Measurements from ENCODE around the gene RHNO1. TPM values are rescaled to one million over a fixed set of nuclear protein-coding genes. Genes with fewer than 3 reads are reported as not detected.

The RHNO1 gene
- total RNA-seq, 1 experiment from 2014 or later, result 60.9 TPM

DNA sequence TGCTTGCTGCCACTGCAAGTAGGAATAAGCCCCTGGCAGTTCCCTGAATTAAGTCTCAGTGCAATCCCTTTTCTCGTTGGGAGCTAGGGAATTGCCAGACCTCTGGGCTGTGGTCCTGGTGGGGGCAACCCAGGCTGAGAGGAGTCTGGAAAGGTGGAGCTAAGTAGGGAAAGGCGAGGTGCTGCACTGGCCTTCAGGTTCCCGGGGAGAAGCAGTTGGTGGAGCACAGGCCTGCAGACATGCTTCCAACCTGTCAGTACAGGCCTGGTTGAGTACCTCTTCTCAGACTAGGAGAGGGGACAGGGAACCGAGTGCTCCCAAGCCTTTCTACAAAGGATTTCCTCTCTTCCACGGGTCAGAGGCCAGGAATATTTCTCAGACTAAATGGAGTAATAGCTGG lies 43.7 kb upstream of the RHNO1 start:
- no peak for DNase-seq (ENCODE audit: unreplicated experiment)
- CTCF ChIA-PET, result interaction anchor here (0.9 to 1.7 kb wide), 2 partner anchors 12 to 21 kb away, joined by 3 to 4 read pairs; no protein-coding TSS in a partner anchor
- peaks cover 25% of the 10 kb centered on the region for H3K36me3 Mint-ChIP-seq (ENCODE audit: insufficient read depth, unreplicated experiment)
- POLR2A ChIA-PET, result interaction anchor here (1.0 kb wide), 1 partner anchor 19 kb away, joined by 5 read pairs; no protein-coding TSS in a partner anchor
- H3K4me1 Mint-ChIP-seq (ENCODE audit: insufficient read depth, unreplicated experiment), result no peaks in the 10 kb centered on the region
- H3K4me3 Mint-ChIP-seq (ENCODE audit: unreplicated experiment), result no peak overlapping the region
- no TSS peak for BruUV-seq (replicated peaks)
- H3K9me3 Mint-ChIP-seq (ENCODE audit: unreplicated experiment), result no peaks in the 10 kb centered on the region
- intact Hi-C loops (cut with micrococcal nuclease), result no loop called here
- no peak overlapping the region for H3K27ac Mint-ChIP-seq (ENCODE audit: low read depth, unreplicated experiment)
- TF ChIP-seq, protein P1, sequence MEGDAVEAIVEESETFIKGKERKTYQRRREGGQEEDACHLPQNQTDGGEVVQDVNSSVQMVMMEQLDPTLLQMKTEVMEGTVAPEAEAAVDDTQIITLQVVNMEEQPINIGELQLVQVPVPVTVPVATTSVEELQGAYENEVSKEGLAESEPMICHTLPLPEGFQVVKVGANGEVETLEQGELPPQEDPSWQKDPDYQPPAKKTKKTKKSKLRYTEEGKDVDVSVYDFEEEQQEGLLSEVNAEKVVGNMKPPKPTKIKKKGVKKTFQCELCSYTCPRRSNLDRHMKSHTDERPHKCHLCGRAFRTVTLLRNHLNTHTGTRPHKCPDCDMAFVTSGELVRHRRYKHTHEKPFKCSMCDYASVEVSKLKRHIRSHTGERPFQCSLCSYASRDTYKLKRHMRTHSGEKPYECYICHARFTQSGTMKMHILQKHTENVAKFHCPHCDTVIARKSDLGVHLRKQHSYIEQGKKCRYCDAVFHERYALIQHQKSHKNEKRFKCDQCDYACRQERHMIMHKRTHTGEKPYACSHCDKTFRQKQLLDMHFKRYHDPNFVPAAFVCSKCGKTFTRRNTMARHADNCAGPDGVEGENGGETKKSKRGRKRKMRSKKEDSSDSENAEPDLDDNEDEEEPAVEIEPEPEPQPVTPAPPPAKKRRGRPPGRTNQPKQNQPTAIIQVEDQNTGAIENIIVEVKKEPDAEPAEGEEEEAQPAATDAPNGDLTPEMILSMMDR (IDR thresholded peaks at IDR 0.05; ENCODE audit: unreplicated experiment), result no peak
- no peaks in the 10 kb centered on the region for H3K27me3 Mint-ChIP-seq (ENCODE audit: insufficient read depth, unreplicated experiment)

DNA sequence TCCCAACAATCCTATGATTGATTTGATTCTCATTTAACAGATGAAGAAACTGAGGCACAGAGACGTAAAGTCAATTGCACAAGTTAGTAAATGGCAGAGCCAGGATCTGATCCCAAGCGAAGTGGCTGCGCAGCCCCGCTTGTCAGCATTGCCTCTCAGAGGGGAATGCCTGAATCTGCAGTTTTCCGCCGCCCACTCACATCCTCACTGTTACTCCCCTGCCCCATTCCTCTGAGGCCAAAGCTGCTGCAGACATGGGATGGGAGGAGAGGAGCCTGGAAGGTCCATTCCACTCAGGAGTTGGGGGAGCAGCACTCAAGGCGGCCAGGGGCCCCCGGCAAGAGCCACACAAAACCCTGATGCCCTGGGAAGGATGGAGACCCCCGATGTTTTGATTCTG lies 43.2 kb upstream of the RHNO1 start:
- Mint-ChIP-seq H3K27ac (ENCODE audit: low read depth, unreplicated experiment) (no peak overlapping the region), H3K9me3 (ENCODE audit: unreplicated experiment) (no peaks in the 10 kb centered on the region), H3K36me3 (ENCODE audit: insufficient read depth, unreplicated experiment) (peaks cover 25% of the 10 kb centered on the region), H3K4me3 (ENCODE audit: unreplicated experiment) (no peak overlapping the region), H3K27me3 (ENCODE audit: insufficient read depth, unreplicated experiment) (no peaks in the 10 kb centered on the region), H3K4me1 (ENCODE audit: insufficient read depth, unreplicated experiment) (no peaks in the 10 kb centered on the region)
- no TSS peak for BruUV-seq (replicated peaks)
- no peak for DNase-seq (ENCODE audit: unreplicated experiment)
- ChIA-PET POLR2A (interaction anchor here (1.0 kb wide), 1 partner anchor 20 kb away, joined by 5 read pairs; no protein-coding TSS in a partner anchor), CTCF (interaction anchor here (0.8 to 1.7 kb wide), 3 partner anchors 11 to 20 kb away, joined by 3 to 4 read pairs (median 4); no protein-coding TSS in a partner anchor)
- intact Hi-C loops (cut with micrococcal nuclease), result no loop called here
- TF ChIP-seq, protein P1 (IDR thresholded peaks at IDR 0.05; ENCODE audit: unreplicated experiment), result no peak

GRCh38 chr12:2834581-2835491 lies 42.2 kb upstream of the RHNO1 start, which contains the start of gene NRIP2:
TSS of gene NRIP2 (minus strand) at chr12:2835035. CDS start at chr12:2834983, 52 bp downstream.
- Mint-ChIP-seq H3K4me1 (ENCODE audit: insufficient read depth, unreplicated experiment) (no peaks in the 10 kb centered on the region), H3K27ac (ENCODE audit: low read depth, unreplicated experiment) (no peak within 1 kb of the TSS), H3K4me3 (ENCODE audit: unreplicated experiment) (no peak within 1 kb of the TSS), H3K9me3 (ENCODE audit: unreplicated experiment) (no peaks in the 10 kb centered on the region), H3K27me3 (ENCODE audit: insufficient read depth, unreplicated experiment) (no peaks in the 10 kb centered on the region), H3K36me3 (ENCODE audit: insufficient read depth, unreplicated experiment) (peaks cover 20% of the 10 kb centered on the region)
- intact Hi-C loops (cut with micrococcal nuclease), result no loop called here
- TF ChIP-seq, protein P1 (IDR thresholded peaks at IDR 0.05; ENCODE audit: unreplicated experiment), result no peak
- ChIA-PET POLR2A (no interaction called here), CTCF (interaction anchor here (0.8 to 1.3 kb wide), 2 partner anchors 21 kb away, joined by 4 to 6 read pairs; no protein-coding TSS in a partner anchor)
- BruUV-seq (replicated peaks), result no TSS peak
- no peak for DNase-seq (ENCODE audit: unreplicated experiment)

DNA sequence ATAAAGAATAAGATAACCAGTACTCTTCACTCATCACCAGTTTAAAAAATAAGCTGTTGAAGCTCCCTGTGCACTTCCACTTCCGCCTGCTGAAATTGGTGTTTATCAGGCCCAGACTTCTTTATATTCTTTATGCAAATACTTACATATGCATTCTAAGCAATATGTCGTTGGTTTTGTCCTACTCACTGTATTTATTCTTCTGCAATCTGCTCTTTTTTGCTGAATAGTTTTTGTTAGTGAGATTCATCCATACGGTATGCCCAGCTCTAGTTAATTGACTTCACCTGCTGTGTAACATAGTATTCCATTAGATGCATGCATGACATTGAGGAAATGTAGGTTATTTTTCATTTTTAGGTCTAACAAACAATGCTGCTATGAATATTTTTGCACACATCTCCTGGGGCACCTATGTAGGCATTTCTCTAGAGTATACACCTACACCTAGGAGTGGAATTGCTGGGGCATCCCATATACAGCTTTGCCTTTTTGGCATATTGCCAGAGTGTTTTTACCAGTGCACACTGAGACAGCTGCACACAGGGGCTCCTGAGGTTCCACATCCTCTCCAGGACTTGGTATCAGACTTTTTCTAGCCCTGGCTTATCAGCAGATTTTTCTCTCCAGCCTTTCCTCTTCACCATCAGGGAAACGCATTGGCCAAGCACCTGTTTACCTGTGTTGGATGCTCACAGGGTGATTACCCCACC lies 41.2 kb upstream of the RHNO1 start:
- H3K4me3 Mint-ChIP-seq (ENCODE audit: unreplicated experiment), result no peak overlapping the region
- BruUV-seq (replicated peaks), result no TSS peak
- no peak overlapping the region for H3K27ac Mint-ChIP-seq (ENCODE audit: low read depth, unreplicated experiment)
- H3K27me3 Mint-ChIP-seq (ENCODE audit: insufficient read depth, unreplicated experiment), result no peaks in the 10 kb centered on the region
- no peaks in the 10 kb centered on the region for H3K4me1 Mint-ChIP-seq (ENCODE audit: insufficient read depth, unreplicated experiment)
- H3K9me3 Mint-ChIP-seq (ENCODE audit: unreplicated experiment), result no peaks in the 10 kb centered on the region
- TF ChIP-seq, protein P1 (IDR thresholded peaks at IDR 0.05; ENCODE audit: unreplicated experiment), result no peak
- H3K36me3 Mint-ChIP-seq (ENCODE audit: insufficient read depth, unreplicated experiment), result peaks cover 12% of the 10 kb centered on the region
- POLR2A ChIA-PET, result interaction anchor here (0.5 to 1.1 kb wide), 4 partner anchors 16 to 35 kb away, joined by 3 to 5 read pairs (median 4); partner anchors contain the start of gene ITFG2
- intact Hi-C loops (cut with micrococcal nuclease), result no loop called here
- DNase-seq (ENCODE audit: unreplicated experiment), result no peak
- CTCF ChIA-PET, result interaction anchor here (0.7 to 1.4 kb wide), 3 partner anchors 18 to 51 kb away, joined by 3 to 6 read pairs (median 3); no protein-coding TSS in a partner anchor

All from MCF 10A (cell line).